GM21825 (cell line): ENCODE results near the gene ELAVL1.
"Not testable (repeated sequence)": the region's sequence is repeated elsewhere in the genome, so short reads cannot be mapped to it uniquely, and the experiment has no call there.

Experiments used
- ATAC-seq: cut with Tn5 transposase; IDR thresholded peaks from one replicate; pipeline ENCODE4 v1.9.1; 2021; ENCODE audit warnings: mild to moderate bottlenecking, moderate library complexity; ENCODE audit not compliant: unreplicated experiment

ELAVL1 gene

GRCh38 chr19:7971553-7972520 lies 33.6 kb downstream of the ELAVL1 start:
- ATAC-seq, result no peak

GRCh38 chr19:7970716-7971448 lies 34.6 kb downstream of the ELAVL1 start:
- no peak for ATAC-seq

- no peak for ATAC-seq
Measured at GRCh38 chr19:7969555-7969939, 35.9 kb downstream of the ELAVL1 start.

GRCh38 chr19:7968796-7969554 lies 36.5 kb downstream of the ELAVL1 start:
- no peak for ATAC-seq

- no peak for ATAC-seq
Measured at GRCh38 chr19:7968008-7968795, 37.2 kb downstream of the ELAVL1 start.

GRCh38 chr19:7965921-7966665 lies 39.3 kb downstream of the ELAVL1 start:
- no peak for ATAC-seq

- no peak for ATAC-seq
Measured at GRCh38 chr19:7965259-7965841, 40.1 kb downstream of the ELAVL1 start.

GRCh38 chr19:7963566-7963965 lies 41.9 kb downstream of the ELAVL1 start:
- no peak for ATAC-seq

GRCh38 chr19:7962644-7963268 lies 42.7 kb downstream of the ELAVL1 start:
- no peak for ATAC-seq

- ATAC-seq, result no peak
Measured at GRCh38 chr19:7961920-7962626, 43.4 kb downstream of the ELAVL1 start.

GRCh38 chr19:7961082-7961481 lies 44.4 kb downstream of the ELAVL1 start:
- not testable (repeated sequence) for ATAC-seq

- ATAC-seq, result no peak
Measured at GRCh38 chr19:7959211-7959610, 46.2 kb downstream of the ELAVL1 start.

- ATAC-seq, result no peak
Measured at GRCh38 chr19:7955696-7956095, 49.7 kb downstream of the ELAVL1 start.

GRCh38 chr19:7953576-7953975 lies 51.9 kb downstream of the ELAVL1 start:
- ATAC-seq, result no peak

GRCh38 chr19:7953060-7953459 lies 52.4 kb downstream of the ELAVL1 start:
- no peak for ATAC-seq

GRCh38 chr19:7947939-7948338 lies 57.5 kb downstream of the ELAVL1 start:
- no peak for ATAC-seq

GRCh38 chr19:7944177-7944761 lies 61.2 kb downstream of the ELAVL1 start:
- ATAC-seq, result peak; percentile 34
